Prostate gland (tissue), 2 donors: ENCODE results near the gene PTPRO.

Experiments used
- POLR2A ChIP-seq: fragments of 450-650 bp; IDR thresholded peaks from one replicate; pipeline ENCODE4 v1.6.1; 2016; ENCODE audit warnings: antibody characterized with exemption, mild to moderate bottlenecking
- TF ChIP-seq, protein P1 (sequence below), 4 experiments: fragments of 200-600 bp in 2 of 4; fragments of 450-650 bp in 2 of 4; sonication (generic) in 2 of 4; IDR thresholded peaks; 1 replicate in 3 of 4; 2 replicates in 1 of 4; pipeline ENCODE4 v1.5.1; 2016 to 2019; ENCODE audit warnings: antibody characterized with exemption in 4 of 4, mild to moderate bottlenecking in 2 of 4, moderate library complexity in 2 of 4

DNA sequence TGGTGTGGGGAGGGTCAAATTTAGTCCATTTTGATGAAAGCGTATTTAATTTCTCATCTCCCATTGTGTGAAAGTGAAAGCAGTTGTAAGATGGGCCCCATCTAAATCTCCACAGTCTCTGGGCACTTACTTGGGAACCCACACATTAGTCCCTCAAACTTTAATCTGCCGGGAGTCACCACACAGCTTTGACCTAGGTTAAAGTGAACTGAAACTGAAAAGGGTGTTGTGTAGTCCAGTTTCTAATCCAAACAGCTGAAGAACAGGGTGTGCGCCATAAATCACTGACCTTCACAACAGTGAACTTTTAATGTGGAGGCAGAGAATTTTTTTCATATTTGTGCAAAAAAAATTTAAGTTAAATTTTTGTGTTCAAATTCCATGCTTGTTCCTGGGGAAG, 48.4 kb upstream of the PTPRO start:
- TF ChIP-seq, protein P1, sequence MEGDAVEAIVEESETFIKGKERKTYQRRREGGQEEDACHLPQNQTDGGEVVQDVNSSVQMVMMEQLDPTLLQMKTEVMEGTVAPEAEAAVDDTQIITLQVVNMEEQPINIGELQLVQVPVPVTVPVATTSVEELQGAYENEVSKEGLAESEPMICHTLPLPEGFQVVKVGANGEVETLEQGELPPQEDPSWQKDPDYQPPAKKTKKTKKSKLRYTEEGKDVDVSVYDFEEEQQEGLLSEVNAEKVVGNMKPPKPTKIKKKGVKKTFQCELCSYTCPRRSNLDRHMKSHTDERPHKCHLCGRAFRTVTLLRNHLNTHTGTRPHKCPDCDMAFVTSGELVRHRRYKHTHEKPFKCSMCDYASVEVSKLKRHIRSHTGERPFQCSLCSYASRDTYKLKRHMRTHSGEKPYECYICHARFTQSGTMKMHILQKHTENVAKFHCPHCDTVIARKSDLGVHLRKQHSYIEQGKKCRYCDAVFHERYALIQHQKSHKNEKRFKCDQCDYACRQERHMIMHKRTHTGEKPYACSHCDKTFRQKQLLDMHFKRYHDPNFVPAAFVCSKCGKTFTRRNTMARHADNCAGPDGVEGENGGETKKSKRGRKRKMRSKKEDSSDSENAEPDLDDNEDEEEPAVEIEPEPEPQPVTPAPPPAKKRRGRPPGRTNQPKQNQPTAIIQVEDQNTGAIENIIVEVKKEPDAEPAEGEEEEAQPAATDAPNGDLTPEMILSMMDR (IDR thresholded peaks at IDR 0.05), result no peak
- TF ChIP-seq POLR2A, result no peak
